Panc1 (cell line): ENCODE results near the gene BTBD2. TPM values are rescaled to one million over a fixed set of nuclear protein-coding genes. Genes with fewer than 3 reads are reported as not detected.

Experiments
- ATAC-seq: fragments of 200-7000 bp; cut with Tn5 transposase; 2 replicates; pipeline ENCODE4 v1.9.1; 2020; ENCODE audit warnings: mild to moderate bottlenecking, moderate library complexity
- BruUV-seq: library from RNA; stranded (reverse); fragments of 400-500 nt; replicated peaks from 2 replicates; lab custom pipeline; 2021; lab: Mats Ljungman, UMichigan
- CTCF ChIA-PET: fragments of 300-600 bp; sonication (Branson Sonifier 250); formaldehyde crosslinking; loops from one replicate; lab custom pipeline; 2022; ENCODE audit warnings: antibody characterized with exemption; lab: Charles Lee
- POLR2A ChIA-PET: fragments of 300-600 bp; sonication (Branson Sonifier 250); formaldehyde crosslinking; loops from one replicate; lab custom pipeline; 2022; ENCODE audit warnings: antibody characterized with exemption; lab: Charles Lee
- DNase-seq: peaks from one replicate; pipeline ENCODE4 v3.0.0-alpha.2; 2010; ENCODE audit warnings: low read depth, low spot score
- H3K27ac ChIP-seq: 2 replicates; pipeline ENCODE4 v1.5.1; 2011; ENCODE audit warnings: mild to moderate bottlenecking, low read length, inconsistent platforms
- H3K27me3 ChIP-seq: fragments of 200-500 bp; sonication (Bioruptor generic); 2 replicates; pipeline ENCODE4 v1.6.0; 2014; ENCODE audit warnings: low read length, inconsistent platforms; ENCODE audit not compliant: control insufficient read depth, insufficient read depth
- H3K36me3 ChIP-seq: fragments of 200-500 bp; sonication (Bioruptor generic); 2 replicates; pipeline ENCODE4 v1.5.1; 2014; ENCODE audit warnings: inconsistent platforms, mild to moderate bottlenecking, low read length, moderate library complexity; ENCODE audit not compliant: control insufficient read depth, insufficient read depth
- H3K4me1 ChIP-seq: 2 replicates; pipeline ENCODE4 v1.5.1; 2011; ENCODE audit warnings: inconsistent platforms, mild to moderate bottlenecking, low read length, moderate library complexity; ENCODE audit not compliant: control insufficient read depth, insufficient read depth
- H3K4me3 ChIP-seq, 2 experiments: 2 replicates each; pipeline ENCODE4 v1.5.1; 2011 to 2012; ENCODE audit warnings: low read depth in 2 of 2, low read length in 2 of 2, mild to moderate bottlenecking in 2 of 2, inconsistent platforms in 1 of 2, moderate library complexity in 1 of 2
- H3K9me3 ChIP-seq: fragments of 200-500 bp; sonication (Bioruptor generic); 2 replicates; pipeline ENCODE4 v1.5.1; 2014; ENCODE audit warnings: low read depth, mild to moderate bottlenecking, inconsistent platforms, low read length, moderate library complexity; ENCODE audit not compliant: control insufficient read depth, insufficient read depth
- POLR2AphosphoS5 ChIP-seq: IDR thresholded peaks from 2 replicates; pipeline ENCODE4 v1.6.1; 2012; ENCODE audit warnings: mild to moderate bottlenecking, low read depth, low read length, moderate library complexity
- SIN3A ChIP-seq: IDR thresholded peaks from 2 replicates; pipeline ENCODE4 v1.6.1; 2012; ENCODE audit warnings: low read depth, mild to moderate bottlenecking, low read length, moderate library complexity, borderline replicate concordance; ENCODE audit not compliant: insufficient read depth
- TCF7L2 ChIP-seq: IDR thresholded peaks from 2 replicates; pipeline ENCODE4 v1.6.1; 2011; ENCODE audit warnings: mild to moderate bottlenecking, low read depth, low read length, inconsistent platforms
- in situ Hi-C: cut with HindIII; loops from 2 replicates; pipeline ENCODE4 v1.10.0; 2016; ENCODE audit warnings: low sequenced_read_pairs, low pct_unique_long_range_greater_than_20kb
- intact Hi-C: fragments of 100-400 bp; cut with micrococcal nuclease; formaldehyde crosslinking; loops from one replicate; pipeline ENCODE4 v1.10.0; 2022; ENCODE audit not compliant: unreplicated experiment
- total RNA-seq: library from RNA; stranded (reverse); gene quantifications from one replicate; pipeline ENCODE4 v1.2.1, GENCODE V29; 2021; ENCODE audit not compliant: unreplicated experiment
- TF ChIP-seq, protein P1 (sequence below), 2 experiments: IDR thresholded peaks; 2 replicates each; pipeline ENCODE4 v1.6.1; 2011 to 2012; ENCODE audit warnings: low read depth in 2 of 2, control low read depth in 1 of 2, low read length in 1 of 2, mild to moderate bottlenecking in 1 of 2, moderate library complexity in 1 of 2; ENCODE audit not compliant: insufficient read depth in 1 of 2
- TF ChIP-seq, protein P2 (sequence below): fragments of 450-650 bp; IDR thresholded peaks from 2 replicates; pipeline ENCODE4 v1.5.1; 2017; ENCODE audit warnings: mild to moderate bottlenecking

BTBD2 gene
- total RNA-seq, 1 experiment from 2014 or later = 59.6 TPM

DNA sequence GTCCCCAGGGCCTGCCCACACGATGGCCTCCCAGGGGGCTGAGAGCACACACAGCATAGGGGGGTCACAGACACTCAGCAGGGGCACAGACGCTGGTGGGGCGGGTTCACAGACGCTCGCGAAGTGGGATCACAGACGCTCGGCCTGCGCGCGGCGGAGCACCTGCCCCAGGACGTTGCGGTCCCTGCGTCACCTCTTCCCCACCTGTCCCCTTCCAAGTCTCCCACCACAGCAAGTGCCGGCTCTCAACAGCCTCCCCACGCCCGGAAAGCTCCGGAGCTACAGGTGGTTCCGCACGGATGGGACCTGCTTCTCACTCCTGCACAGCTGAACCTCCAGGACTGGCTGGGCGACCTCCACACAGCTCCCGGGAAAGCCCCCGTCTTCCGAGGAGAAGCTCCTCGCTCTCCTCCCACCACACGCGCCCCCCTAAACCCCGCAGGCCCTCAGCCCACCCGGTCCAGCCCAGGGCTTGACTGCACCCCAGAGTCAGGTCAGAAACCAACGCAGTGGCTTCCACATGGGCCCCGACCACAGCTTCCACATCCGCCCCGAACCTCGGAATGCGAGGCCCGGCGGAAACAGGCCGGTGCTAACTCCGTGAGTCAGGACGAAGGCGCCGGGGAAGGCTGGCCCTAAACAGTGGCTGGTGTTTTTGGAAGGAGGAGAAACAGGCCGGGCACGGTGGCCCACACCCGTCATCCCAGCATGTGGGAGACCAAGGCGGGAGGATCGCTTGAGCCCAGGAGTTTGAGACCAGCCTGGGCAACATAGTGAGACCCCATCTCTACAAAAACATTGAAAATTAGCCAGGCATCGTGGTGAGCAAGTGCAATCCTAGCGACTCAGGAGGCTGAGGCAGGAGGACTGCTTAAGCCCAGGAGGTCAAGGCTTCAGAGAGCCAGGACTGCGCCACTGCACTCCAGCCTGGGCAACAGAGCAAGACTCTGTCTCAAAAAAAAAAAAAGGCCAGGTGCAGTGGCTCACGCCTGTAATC lies 16.5 kb downstream of the BTBD2 start:
- no peak for DNase-seq
- ChIA-PET CTCF (no interaction called here), POLR2A (no interaction called here)
- no TSS peak for BruUV-seq
- no peak for ATAC-seq
- Histone ChIP-seq H3K4me3 (no peak overlapping the region), H3K36me3 (no peaks in the 10 kb centered on the region), H3K27me3 (no peaks in the 10 kb centered on the region), H3K9me3 (no peaks in the 10 kb centered on the region), H3K4me1 (no peaks in the 10 kb centered on the region), H3K27ac (no peak overlapping the region)
- in situ Hi-C loops = no loop called here
- no peak for TF ChIP-seq TCF7L2
- intact Hi-C loops = no loop called here

DNA sequence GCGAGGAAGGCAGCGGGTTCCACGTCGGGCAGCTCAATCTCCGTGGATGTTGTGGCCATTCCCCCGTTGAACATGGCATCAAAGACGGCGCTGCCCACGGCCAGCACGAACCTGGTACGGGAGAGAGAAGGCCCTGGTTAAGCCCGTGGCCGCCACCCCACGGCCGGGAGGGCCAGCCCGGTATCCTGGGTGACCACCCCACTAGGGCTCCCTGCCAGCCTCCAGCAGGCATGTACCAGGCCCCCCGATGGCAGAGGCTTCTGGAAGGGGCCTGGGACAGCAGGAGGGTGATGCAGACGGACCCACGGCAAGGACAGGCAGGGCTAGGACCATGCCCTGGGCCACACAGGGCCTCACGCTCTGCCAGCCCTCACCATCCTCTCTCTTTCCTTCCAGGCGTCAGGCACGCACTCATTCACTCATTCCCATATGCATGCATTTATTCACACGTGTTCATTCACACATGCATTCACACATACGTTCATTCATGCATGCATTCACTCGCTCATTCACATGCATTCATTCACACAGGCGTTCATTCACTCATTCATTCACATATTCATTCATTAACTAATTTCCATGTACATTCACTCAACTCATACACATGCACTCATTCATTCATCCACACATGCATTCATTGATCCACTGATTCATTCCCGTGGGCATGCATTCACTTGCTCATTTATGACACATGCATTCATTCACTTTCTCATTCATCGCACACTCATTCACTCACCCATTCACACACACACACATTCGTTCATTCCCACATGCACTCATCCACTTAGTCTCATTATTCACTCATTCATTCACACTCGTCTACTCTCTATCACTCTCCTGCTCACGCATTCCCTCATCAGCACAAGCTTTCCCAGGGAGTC lies 17.9 kb downstream of the BTBD2 start:
- TF ChIP-seq TCF7L2 (no peak), POLR2AphosphoS5 (no peak), SIN3A (no peak)
- DNase-seq (no peak), ATAC-seq (no peak)
- Histone ChIP-seq H3K9me3 (no peaks in the 10 kb centered on the region), H3K27me3 (no peaks in the 10 kb centered on the region), H3K36me3 (no peaks in the 10 kb centered on the region), H3K27ac (no peak overlapping the region), H3K4me1 (no peaks in the 10 kb centered on the region), H3K4me3 (no peak overlapping the region)
- intact Hi-C loops = no loop called here
- ChIA-PET POLR2A (no interaction called here), CTCF (no interaction called here)
- in situ Hi-C loops = no loop called here
- BruUV-seq = TSS peak; percentile 59

DNA sequence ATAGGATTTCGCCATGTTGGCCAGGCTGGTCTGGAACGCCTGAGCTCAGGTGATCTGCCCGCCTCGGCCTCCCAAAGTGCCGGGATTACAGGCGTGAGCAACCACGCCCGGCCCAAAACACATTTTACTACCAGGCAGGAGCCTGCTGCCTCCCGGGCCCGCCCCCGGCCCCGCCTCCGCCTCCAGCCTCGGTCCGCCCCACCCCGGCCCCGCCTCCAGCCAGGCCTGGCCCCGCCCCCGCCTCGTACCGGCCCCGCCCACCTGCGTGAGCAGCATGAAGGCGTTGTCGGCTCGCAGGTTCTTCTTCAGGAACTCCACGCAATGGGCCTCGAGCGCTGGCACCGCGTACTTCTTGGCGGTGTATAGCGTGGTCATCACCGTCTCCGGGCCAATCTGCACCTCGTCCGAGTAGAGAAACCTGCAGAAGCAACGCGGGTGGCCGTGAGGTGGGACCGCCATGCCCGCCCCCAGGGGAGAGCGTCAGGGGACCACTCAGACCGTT lies 22.7 kb downstream of the BTBD2 start:
- in situ Hi-C loops = no loop called here
- H3K27ac ChIP-seq = no peak overlapping the region
- H3K36me3 ChIP-seq = no peaks in the 10 kb centered on the region
- DNase-seq = no peak
- TF ChIP-seq SIN3A (no peak), POLR2AphosphoS5 (no peak), TCF7L2 (no peak)
- TF ChIP-seq, protein P1, sequence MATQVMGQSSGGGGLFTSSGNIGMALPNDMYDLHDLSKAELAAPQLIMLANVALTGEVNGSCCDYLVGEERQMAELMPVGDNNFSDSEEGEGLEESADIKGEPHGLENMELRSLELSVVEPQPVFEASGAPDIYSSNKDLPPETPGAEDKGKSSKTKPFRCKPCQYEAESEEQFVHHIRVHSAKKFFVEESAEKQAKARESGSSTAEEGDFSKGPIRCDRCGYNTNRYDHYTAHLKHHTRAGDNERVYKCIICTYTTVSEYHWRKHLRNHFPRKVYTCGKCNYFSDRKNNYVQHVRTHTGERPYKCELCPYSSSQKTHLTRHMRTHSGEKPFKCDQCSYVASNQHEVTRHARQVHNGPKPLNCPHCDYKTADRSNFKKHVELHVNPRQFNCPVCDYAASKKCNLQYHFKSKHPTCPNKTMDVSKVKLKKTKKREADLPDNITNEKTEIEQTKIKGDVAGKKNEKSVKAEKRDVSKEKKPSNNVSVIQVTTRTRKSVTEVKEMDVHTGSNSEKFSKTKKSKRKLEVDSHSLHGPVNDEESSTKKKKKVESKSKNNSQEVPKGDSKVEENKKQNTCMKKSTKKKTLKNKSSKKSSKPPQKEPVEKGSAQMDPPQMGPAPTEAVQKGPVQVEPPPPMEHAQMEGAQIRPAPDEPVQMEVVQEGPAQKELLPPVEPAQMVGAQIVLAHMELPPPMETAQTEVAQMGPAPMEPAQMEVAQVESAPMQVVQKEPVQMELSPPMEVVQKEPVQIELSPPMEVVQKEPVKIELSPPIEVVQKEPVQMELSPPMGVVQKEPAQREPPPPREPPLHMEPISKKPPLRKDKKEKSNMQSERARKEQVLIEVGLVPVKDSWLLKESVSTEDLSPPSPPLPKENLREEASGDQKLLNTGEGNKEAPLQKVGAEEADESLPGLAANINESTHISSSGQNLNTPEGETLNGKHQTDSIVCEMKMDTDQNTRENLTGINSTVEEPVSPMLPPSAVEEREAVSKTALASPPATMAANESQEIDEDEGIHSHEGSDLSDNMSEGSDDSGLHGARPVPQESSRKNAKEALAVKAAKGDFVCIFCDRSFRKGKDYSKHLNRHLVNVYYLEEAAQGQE (IDR thresholded peaks at IDR 0.05; ENCODE audit: insufficient read depth in 1 of 2, low read depth in 2 of 2, low read length in 1 of 2) = no peak
- TF ChIP-seq, protein P2, sequence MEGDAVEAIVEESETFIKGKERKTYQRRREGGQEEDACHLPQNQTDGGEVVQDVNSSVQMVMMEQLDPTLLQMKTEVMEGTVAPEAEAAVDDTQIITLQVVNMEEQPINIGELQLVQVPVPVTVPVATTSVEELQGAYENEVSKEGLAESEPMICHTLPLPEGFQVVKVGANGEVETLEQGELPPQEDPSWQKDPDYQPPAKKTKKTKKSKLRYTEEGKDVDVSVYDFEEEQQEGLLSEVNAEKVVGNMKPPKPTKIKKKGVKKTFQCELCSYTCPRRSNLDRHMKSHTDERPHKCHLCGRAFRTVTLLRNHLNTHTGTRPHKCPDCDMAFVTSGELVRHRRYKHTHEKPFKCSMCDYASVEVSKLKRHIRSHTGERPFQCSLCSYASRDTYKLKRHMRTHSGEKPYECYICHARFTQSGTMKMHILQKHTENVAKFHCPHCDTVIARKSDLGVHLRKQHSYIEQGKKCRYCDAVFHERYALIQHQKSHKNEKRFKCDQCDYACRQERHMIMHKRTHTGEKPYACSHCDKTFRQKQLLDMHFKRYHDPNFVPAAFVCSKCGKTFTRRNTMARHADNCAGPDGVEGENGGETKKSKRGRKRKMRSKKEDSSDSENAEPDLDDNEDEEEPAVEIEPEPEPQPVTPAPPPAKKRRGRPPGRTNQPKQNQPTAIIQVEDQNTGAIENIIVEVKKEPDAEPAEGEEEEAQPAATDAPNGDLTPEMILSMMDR = no peak
- no peak overlapping the region for H3K4me3 ChIP-seq
- ChIA-PET CTCF (interaction anchor here (0.7 kb wide), 1 partner anchor 77 kb away, joined by 3 read pairs; no protein-coding TSS in a partner anchor), POLR2A (no interaction called here)
- no peaks in the 10 kb centered on the region for H3K4me1 ChIP-seq
- H3K9me3 ChIP-seq = no peaks in the 10 kb centered on the region
- intact Hi-C loops = no loop called here
- ATAC-seq = 0 out of 2 replicates have a peak, but pooled peaks have one; percentile 49
- BruUV-seq = no TSS peak
- H3K27me3 ChIP-seq = no peaks in the 10 kb centered on the region
